Suprapubic skin (tissue), 4 donors: ENCODE measurements around the gene CACNA2D3. TPM values are rescaled to one million over a fixed set of nuclear protein-coding genes. Genes with fewer than 3 reads are reported as not detected.

ENCODE experiments used
- DNase-seq, 2 donors: peaks; one replicate each; pipeline ENCODE4 v3.0.0-alpha.2; 2019; ENCODE audit warnings: low spot score in 2 of 2
- H3K27ac ChIP-seq: fragments of 200-600 bp; sonication (generic); one replicate; pipeline ENCODE4 v1.5.1; 2019
- H3K27me3 ChIP-seq: fragments of 200-600 bp; sonication (generic); one replicate; pipeline ENCODE4 v1.5.1; 2019
- H3K36me3 ChIP-seq: fragments of 200-600 bp; sonication (generic); one replicate; pipeline ENCODE4 v1.5.1; 2019
- H3K4me1 ChIP-seq: fragments of 200-600 bp; sonication (generic); one replicate; pipeline ENCODE4 v1.5.1; 2019
- H3K4me3 ChIP-seq: fragments of 200-600 bp; sonication (generic); one replicate; pipeline ENCODE4 v1.5.1; 2019; ENCODE audit warnings: mild to moderate bottlenecking
- H3K9me3 ChIP-seq: fragments of 200-600 bp; sonication (generic); one replicate; pipeline ENCODE4 v1.5.1; 2019
- CTCF ChIP-seq, 2 donors: fragments of 200-600 bp in 1 of 2; fragments of 450-650 bp in 1 of 2; sonication (generic) in 1 of 2; IDR thresholded peaks; one replicate each; pipeline ENCODE4 v1.5.1; 2016 to 2019; ENCODE audit warnings: antibody characterized with exemption in 2 of 2, mild to moderate bottlenecking in 1 of 2, moderate library complexity in 1 of 2
- EP300 ChIP-seq: sonication (generic); formaldehyde crosslinking; IDR thresholded peaks from one replicate; pipeline ENCODE4 v1.6.1; 2017; ENCODE audit warnings: antibody characterized with exemption
- POLR2A ChIP-seq, 2 donors: fragments of 450-650 bp; IDR thresholded peaks; one replicate each; pipeline ENCODE4 v1.6.1; 2017; ENCODE audit warnings: antibody characterized with exemption in 2 of 2, mild to moderate bottlenecking in 2 of 2, moderate library complexity in 2 of 2
- POLR2AphosphoS5 ChIP-seq, 3 donors: sonication (generic); formaldehyde crosslinking; IDR thresholded peaks; one replicate each; pipeline ENCODE4 v1.6.1; 2017; ENCODE audit warnings: antibody characterized with exemption in 3 of 3
- WGBS: methylation state at CpG from one replicate; pipeline ENCODE4 v1.1.5; 2018; 5-methylcytosine and 5-hydroxymethylcytosine counted together
- total RNA-seq, 4 donors: library from RNA; depleted of rRNA; stranded (reverse); fragments of >200 nt; gene quantifications; one replicate each; pipeline ENCODE4 v1.1.0, GENCODE V29; 2016

Gene CACNA2D3
- total RNA-seq, 4 donors from 2014 or later, result 0.42 to 2.8 (median 0.95) TPM

DNA sequence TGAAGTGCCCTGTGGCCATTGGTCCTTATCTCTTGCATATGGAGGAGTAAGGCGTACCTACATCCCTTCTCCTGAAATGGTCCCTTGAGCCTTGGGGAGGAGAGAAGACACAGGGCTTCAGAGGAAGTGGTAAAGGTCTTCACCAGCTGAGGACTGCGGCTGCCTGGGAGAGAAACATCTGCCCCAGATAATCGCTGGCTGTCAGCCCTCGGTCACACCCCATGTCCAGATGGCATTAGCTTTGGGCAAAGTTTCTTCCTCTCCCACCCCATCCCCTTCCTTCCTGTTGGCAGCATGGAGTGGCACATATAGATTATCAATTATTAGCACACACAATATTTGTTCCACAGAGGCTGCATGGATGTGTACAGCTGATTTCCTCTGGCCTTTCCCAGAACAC is 743.9 kb downstream of the CACNA2D3 start:
- no peak for DNase-seq
- 84% methylated on average over 4 of the region's 4 CpGs for WGBS
- H3K4me3 ChIP-seq, result no peak overlapping the region
- H3K4me1 ChIP-seq, result peaks cover 26% of the 10 kb centered on the region
- TF ChIP-seq EP300, result no peak
- no peak for TF ChIP-seq CTCF (IDR thresholded peaks at IDR 0.05)
- no peak for TF ChIP-seq POLR2AphosphoS5 (IDR thresholded peaks at IDR 0.05)
- TF ChIP-seq POLR2A (IDR thresholded peaks at IDR 0.05), result no peak
- H3K27me3 ChIP-seq, result no peaks in the 10 kb centered on the region
- no peaks in the 10 kb centered on the region for H3K9me3 ChIP-seq
- H3K36me3 ChIP-seq, result no peaks in the 10 kb centered on the region
- H3K27ac ChIP-seq, result no peak overlapping the region

DNA sequence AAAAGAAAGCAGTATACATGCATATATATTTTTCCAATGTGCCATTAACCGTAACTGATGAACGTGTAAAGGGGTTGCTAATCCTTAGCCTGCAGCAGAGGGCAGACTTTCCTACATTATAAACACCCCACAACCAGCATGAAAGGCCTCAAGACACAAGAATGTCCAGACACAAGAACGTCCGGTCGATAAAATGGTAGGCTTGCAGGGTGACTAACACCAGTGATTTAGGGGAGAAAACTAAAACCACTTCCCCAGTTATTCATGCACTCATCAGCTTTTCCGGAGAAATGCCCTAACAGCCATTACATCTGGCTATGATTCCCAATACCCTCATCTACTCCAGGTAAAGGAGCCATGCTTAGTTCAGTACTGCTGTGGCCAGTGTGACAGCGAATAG is 748.1 kb downstream of the CACNA2D3 start:
- no peaks in the 10 kb centered on the region for H3K9me3 ChIP-seq
- peaks cover 13% of the 10 kb centered on the region for H3K4me1 ChIP-seq
- 49% methylated on average over 7 of the region's 7 CpGs for WGBS
- H3K27me3 ChIP-seq, result no peaks in the 10 kb centered on the region
- no peak overlapping the region for H3K27ac ChIP-seq
- H3K4me3 ChIP-seq, result no peak overlapping the region
- H3K36me3 ChIP-seq, result no peaks in the 10 kb centered on the region
- TF ChIP-seq POLR2A (IDR thresholded peaks at IDR 0.05) (no peak), EP300 (no peak), POLR2AphosphoS5 (IDR thresholded peaks at IDR 0.05) (no peak), CTCF (IDR thresholded peaks at IDR 0.05) (peak in 1 of 2 donors; percentile 10)
- DNase-seq, result no peak

DNA sequence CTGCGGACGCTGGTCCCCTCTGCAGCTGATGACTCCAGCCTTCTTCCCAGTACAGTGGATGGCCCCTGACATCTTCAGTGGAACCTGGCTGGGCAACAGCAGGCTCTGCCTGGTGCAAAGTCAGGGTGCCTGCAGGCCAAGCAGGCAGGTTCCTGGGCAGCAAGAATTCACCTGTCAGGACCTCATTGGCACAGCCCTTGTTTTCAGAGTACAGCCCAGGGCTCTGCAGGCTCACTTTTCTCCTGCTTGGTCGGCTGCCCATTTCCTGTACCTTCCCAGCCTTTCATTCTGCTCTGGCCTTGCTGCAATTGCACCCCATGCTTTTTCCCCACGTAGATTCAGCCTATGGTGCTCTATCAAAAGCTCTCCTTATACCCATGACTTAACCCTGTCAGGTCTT is 749.5 kb downstream of the CACNA2D3 start:
- H3K27ac ChIP-seq, result no peak overlapping the region
- H3K36me3 ChIP-seq, result no peaks in the 10 kb centered on the region
- TF ChIP-seq EP300, result no peak
- no peak for TF ChIP-seq POLR2AphosphoS5 (IDR thresholded peaks at IDR 0.05)
- TF ChIP-seq CTCF (IDR thresholded peaks at IDR 0.05), result no peak
- TF ChIP-seq POLR2A (IDR thresholded peaks at IDR 0.05), result no peak
- no peak for DNase-seq
- no peaks in the 10 kb centered on the region for H3K9me3 ChIP-seq
- H3K4me3 ChIP-seq, result no peak overlapping the region
- H3K4me1 ChIP-seq, result peaks cover 14% of the 10 kb centered on the region
- 74% methylated on average over 4 of the region's 4 CpGs for WGBS
- H3K27me3 ChIP-seq, result no peaks in the 10 kb centered on the region

DNA sequence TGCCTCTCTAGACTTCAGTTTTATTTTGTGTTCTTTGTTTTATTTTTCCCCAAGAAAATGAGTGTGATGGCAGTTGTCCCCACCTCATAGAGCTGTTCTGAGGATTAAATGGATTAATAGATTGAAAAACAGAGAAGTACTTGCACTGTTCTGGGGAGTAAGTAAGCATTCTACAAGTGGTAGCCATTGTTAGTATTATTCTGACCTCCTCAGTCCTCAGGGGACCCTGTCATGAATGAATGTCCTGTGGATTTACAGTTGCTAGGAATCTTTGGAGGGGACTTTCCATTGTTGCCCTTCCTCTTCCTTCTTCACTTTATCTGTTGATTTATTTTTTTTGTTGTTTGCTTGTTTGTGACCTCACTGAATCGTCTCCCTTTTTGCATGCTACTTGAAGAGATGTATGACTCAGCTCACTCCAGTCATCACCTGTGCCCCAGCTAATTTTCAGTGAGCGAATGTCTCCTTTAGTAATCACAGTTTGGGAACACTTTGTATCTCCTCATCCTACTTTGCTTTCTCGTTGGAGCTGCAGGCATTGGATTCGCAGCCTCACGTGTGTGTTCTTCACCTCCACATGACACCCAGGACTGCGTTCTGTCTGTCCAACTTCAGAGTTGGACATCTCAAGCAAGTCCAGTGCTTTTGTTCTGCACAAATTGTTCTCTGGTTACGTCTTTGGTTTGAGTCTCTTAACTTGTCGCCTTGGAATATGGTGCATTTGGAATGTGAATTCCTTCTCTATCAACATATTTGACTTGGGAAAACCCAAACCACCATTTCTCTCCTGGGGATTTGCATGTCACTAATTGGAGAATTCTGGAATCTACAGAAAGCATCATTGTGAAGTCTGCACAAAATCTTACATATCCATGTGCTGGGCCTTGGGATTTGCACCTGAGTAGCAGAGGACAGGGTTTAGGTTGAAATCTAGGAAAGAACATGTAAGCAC is 751.0 kb downstream of the CACNA2D3 start:
- Histone ChIP-seq H3K4me3 (no peak overlapping the region), H3K27ac (no peak overlapping the region), H3K36me3 (no peaks in the 10 kb centered on the region), H3K27me3 (no peaks in the 10 kb centered on the region), H3K9me3 (no peaks in the 10 kb centered on the region), H3K4me1 (peaks cover 14% of the 10 kb centered on the region)
- DNase-seq, result no peak
- WGBS, result 83% methylated on average over 8 of the region's 8 CpGs
- TF ChIP-seq POLR2A (IDR thresholded peaks at IDR 0.05) (no peak), CTCF (IDR thresholded peaks at IDR 0.05) (no peak), EP300 (no peak)

DNA sequence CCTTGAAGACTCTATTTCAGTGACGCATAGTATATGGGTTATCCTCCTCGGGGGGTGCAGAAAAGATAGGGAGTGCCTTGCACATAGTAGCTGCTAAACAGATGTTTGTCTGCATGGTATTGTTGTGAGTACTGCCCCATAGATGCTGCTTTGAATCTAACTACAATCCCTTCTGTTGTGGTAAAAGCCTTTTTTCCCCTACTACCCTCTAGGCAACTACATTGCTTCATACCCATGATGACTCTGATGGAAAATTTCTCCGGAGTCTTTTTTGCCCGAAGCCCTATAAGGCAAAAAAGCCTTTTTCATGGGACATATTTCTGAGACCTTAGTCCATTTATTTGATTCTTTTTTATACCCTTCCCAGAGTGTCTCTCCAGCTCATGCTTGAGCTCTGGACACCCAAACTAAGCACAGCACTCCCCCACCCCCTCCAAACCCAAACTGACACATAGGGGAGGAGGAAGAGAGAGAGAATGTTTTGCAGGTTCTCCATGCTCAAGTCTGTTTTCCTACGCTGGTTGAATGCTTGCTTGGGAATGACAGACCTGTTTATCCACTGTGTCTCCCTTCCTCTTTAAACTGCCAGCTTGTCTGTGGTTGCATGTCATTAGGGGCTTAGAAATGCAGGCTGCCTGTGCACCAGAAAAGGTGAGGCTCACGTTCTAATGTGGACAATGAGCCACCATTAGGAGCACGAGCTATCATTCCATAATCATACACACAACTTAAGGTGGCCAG is 752.6 kb downstream of the CACNA2D3 start:
- no peaks in the 10 kb centered on the region for H3K27me3 ChIP-seq
- DNase-seq, result no peak
- no peak overlapping the region for H3K4me3 ChIP-seq
- H3K27ac ChIP-seq, result no peak overlapping the region
- TF ChIP-seq POLR2AphosphoS5 (IDR thresholded peaks at IDR 0.05) (no peak), POLR2A (IDR thresholded peaks at IDR 0.05) (no peak), EP300 (no peak), CTCF (IDR thresholded peaks at IDR 0.05) (no peak)
- 57% methylated on average over 7 of the region's 7 CpGs for WGBS
- peaks cover 14% of the 10 kb centered on the region for H3K4me1 ChIP-seq
- no peaks in the 10 kb centered on the region for H3K36me3 ChIP-seq
- H3K9me3 ChIP-seq, result no peaks in the 10 kb centered on the region
